Right lung (tissue), 5 donors: ENCODE data around the gene PUM1. TPM values are rescaled to one million over a fixed set of nuclear protein-coding genes. Genes with fewer than 3 reads are reported as not detected.

Experiments
- DNase-seq, 2 donors: peaks; one replicate each; pipeline ENCODE4 v3.0.0-alpha.2; 2013
- polyA plus RNA-seq, 5 donors: library from polyadenylated mRNA; unstranded; fragments of 120-200 nt; gene quantifications; one replicate each; pipeline versions ENCODE4 v1.2.1 to v1.2.3, GENCODE V29; 2013; ENCODE audit warnings: inconsistent platforms in 1 of 5, low replicate concordance in 1 of 5; ENCODE audit not compliant: insufficient read length in 5 of 5, insufficient read depth in 1 of 5

The PUM1 gene
- polyA plus RNA-seq, 5 donors, result 69.6 to 122 (median 114) TPM

GRCh38 chr1:30908696-30909364 is 156.7 kb downstream of the PUM1 start, which contains the start of gene SDC3:
Gene SDC3, minus strand, starts transcription at chr1:30908758. Its CDS starts 172 bp downstream, at chr1:30908586.
- no peak for DNase-seq

GRCh38 chr1:30908316-30908695 is 157.2 kb downstream of the PUM1 start:
- no peak for DNase-seq

- no peak for DNase-seq
Measured at GRCh38 chr1:30907481-30908315, 157.8 kb downstream of the PUM1 start.

GRCh38 chr1:30906631-30907441 is 158.7 kb downstream of the PUM1 start:
- DNase-seq, result no peak

GRCh38 chr1:30905916-30906620 is 159.4 kb downstream of the PUM1 start:
- DNase-seq, result no peak

- no peak for DNase-seq
Measured at GRCh38 chr1:30905403-30905802, 160.1 kb downstream of the PUM1 start.

- DNase-seq, result no peak
Measured at GRCh38 chr1:30904962-30905335, 160.6 kb downstream of the PUM1 start.

GRCh38 chr1:30904191-30904961 is 161.1 kb downstream of the PUM1 start:
- no peak for DNase-seq

GRCh38 chr1:30903343-30904034 is 162.0 kb downstream of the PUM1 start:
- no peak for DNase-seq

- DNase-seq, result no peak
Measured at GRCh38 chr1:30902593-30903290, 162.8 kb downstream of the PUM1 start.

- DNase-seq, result no peak
Measured at GRCh38 chr1:30901798-30902581, 163.5 kb downstream of the PUM1 start.

GRCh38 chr1:30900931-30901560 is 164.5 kb downstream of the PUM1 start:
- no peak for DNase-seq

- DNase-seq, result no peak
Measured at GRCh38 chr1:30900486-30900885, 165.0 kb downstream of the PUM1 start.

- no peak for DNase-seq
Measured at GRCh38 chr1:30899577-30900389, 165.7 kb downstream of the PUM1 start.

GRCh38 chr1:30898031-30898815 is 167.3 kb downstream of the PUM1 start:
- DNase-seq, result no peak

GRCh38 chr1:30896905-30897304 is 168.6 kb downstream of the PUM1 start:
- no peak for DNase-seq
